ENCODE measurements around the gene ELANE. TPM values are rescaled to one million over a fixed set of nuclear protein-coding genes. Genes with fewer than 3 reads are reported as not detected.

Gene ELANE
- total RNA-seq, 4 donors from 2014 or later, result 0.51 to 1.9 TPM; not detected in 2

GRCh38 chr19:885536-886224 is 33.6 kb downstream of the ELANE start:
- WGBS, 2 donors, result 90 to 92% methylated on average over 63 to 64 of the region's 64 CpGs
- no peak for TF ChIP-seq POLR2A (IDR thresholded peaks at IDR 0.05)
- no peak for TF ChIP-seq CTCF (IDR thresholded peaks at IDR 0.05)
- intact Hi-C loops (cut with DNase I; ENCODE audit: low total_unique reads), result no loop called here
- no peak for DNase-seq (ENCODE audit: low spot score in 2 of 2)
- no peak overlapping the region for H3K4me3 ChIP-seq (ENCODE audit: low read depth, poor library complexity, severe bottlenecking)

GRCh38 chr19:887072-887471 is 35.0 kb downstream of the ELANE start:
- 83 to 88% methylated on average over 16 of the region's 16 CpGs for WGBS, 2 donors

GRCh38 chr19:887599-887998 is 35.5 kb downstream of the ELANE start:
- TF ChIP-seq POLR2A (IDR thresholded peaks at IDR 0.05), result no peak
- TF ChIP-seq CTCF (IDR thresholded peaks at IDR 0.05), result no peak
- intact Hi-C loops (cut with DNase I; ENCODE audit: low total_unique reads), result no loop called here
- WGBS, 2 donors, result 93 to 94% methylated on average over 10 of the region's 10 CpGs

More at GRCh38 chr19:887072-887471, 35.0 kb downstream of the ELANE start:
- TF ChIP-seq CTCF (IDR thresholded peaks at IDR 0.05) (no peak), POLR2A (IDR thresholded peaks at IDR 0.05) (no peak)
- no peak for DNase-seq (ENCODE audit: low spot score in 2 of 2)
- no peak overlapping the region for H3K4me3 ChIP-seq (ENCODE audit: low read depth, poor library complexity, severe bottlenecking)
- intact Hi-C loops (cut with DNase I; ENCODE audit: low total_unique reads), result no loop called here

GRCh38 chr19:888581-889385 is 36.7 kb downstream of the ELANE start:
- TF ChIP-seq CTCF (IDR thresholded peaks at IDR 0.05) (no peak), POLR2A (IDR thresholded peaks at IDR 0.05) (no peak)
- 91 to 92% methylated on average over 30 of the region's 30 CpGs for WGBS, 2 donors
- intact Hi-C loops (cut with DNase I; ENCODE audit: low total_unique reads), result no loop called here
- H3K4me3 ChIP-seq (ENCODE audit: low read depth, poor library complexity, severe bottlenecking), result no peak overlapping the region
- DNase-seq (ENCODE audit: low spot score in 2 of 2), result no peak

More at GRCh38 chr19:887599-887998, 35.5 kb downstream of the ELANE start:
- H3K4me3 ChIP-seq (ENCODE audit: low read depth, poor library complexity, severe bottlenecking), result no peak overlapping the region
- no peak for DNase-seq (ENCODE audit: low spot score in 2 of 2)

- WGBS, 2 donors, result 93% methylated on average over 19 to 22 of the region's 26 CpGs
- TF ChIP-seq CTCF (IDR thresholded peaks at IDR 0.05) (no peak), POLR2A (IDR thresholded peaks at IDR 0.05) (no peak)
- DNase-seq (ENCODE audit: low spot score in 2 of 2), result no peak
- intact Hi-C loops (cut with DNase I; ENCODE audit: low total_unique reads), result no loop called here
- no peak overlapping the region for H3K4me3 ChIP-seq (ENCODE audit: low read depth, poor library complexity, severe bottlenecking)
Measured at GRCh38 chr19:889662-890295, 37.7 kb downstream of the ELANE start.
